GM19395 (cell line): ENCODE data around the gene OLFML3.

Experiments
- ATAC-seq: cut with Tn5 transposase; IDR thresholded peaks from one replicate; pipeline ENCODE4 v1.9.1; 2021; ENCODE audit warnings: mild to moderate bottlenecking, moderate library complexity; ENCODE audit not compliant: unreplicated experiment

OLFML3 gene

GRCh38 chr1:113978863-113979702, at the start of gene OLFML3:
Gene OLFML3, plus strand, starts transcription at chr1:113979474. Its CDS starts 43 bp downstream, at chr1:113979517.
- ATAC-seq: peak; percentile 60

- peak; percentile 30 for ATAC-seq
Observed at GRCh38 chr1:113929750-113930498, 49.4 kb upstream of the OLFML3 start.

- ATAC-seq: peak; percentile 46
Observed at GRCh38 chr1:113930499-113931161, 48.6 kb upstream of the OLFML3 start.

GRCh38 chr1:113931451-113931851, 47.8 kb upstream of the OLFML3 start:
- ATAC-seq: no peak

GRCh38 chr1:113934006-113934405, 45.3 kb upstream of the OLFML3 start:
- no peak for ATAC-seq

GRCh38 chr1:113934511-113935055, 44.7 kb upstream of the OLFML3 start:
- ATAC-seq: no peak

- ATAC-seq: no peak
Observed at GRCh38 chr1:113935176-113935575, 44.1 kb upstream of the OLFML3 start.

GRCh38 chr1:113935970-113936369, 43.3 kb upstream of the OLFML3 start:
- no peak for ATAC-seq

GRCh38 chr1:113937146-113937545, 42.1 kb upstream of the OLFML3 start:
- no peak for ATAC-seq

- no peak for ATAC-seq
Observed at GRCh38 chr1:113938192-113938591, 41.1 kb upstream of the OLFML3 start.

GRCh38 chr1:113940365-113941244, 38.7 kb upstream of the OLFML3 start:
- peak; percentile 66 for ATAC-seq

- ATAC-seq: no peak
Observed at GRCh38 chr1:113941245-113941559, 38.1 kb upstream of the OLFML3 start.

- no peak for ATAC-seq
Observed at GRCh38 chr1:113942527-113942926, 36.7 kb upstream of the OLFML3 start.

GRCh38 chr1:113943028-113943811, 36.1 kb upstream of the OLFML3 start:
- ATAC-seq: no peak

GRCh38 chr1:113945329-113945728, 33.9 kb upstream of the OLFML3 start:
- no peak for ATAC-seq

- no peak for ATAC-seq
Observed at GRCh38 chr1:113946112-113946511, 33.2 kb upstream of the OLFML3 start.

- no peak for ATAC-seq
Observed at GRCh38 chr1:113946678-113947387, 32.4 kb upstream of the OLFML3 start.

- ATAC-seq: no peak
Observed at GRCh38 chr1:113947388-113948107, 31.7 kb upstream of the OLFML3 start.
